Lung microvascular endothelial cell (primary cell): ENCODE measurements around the gene KLHL24. TPM values are rescaled to one million over a fixed set of nuclear protein-coding genes. Genes with fewer than 3 reads are reported as not detected.
"Not testable (repeated sequence)": the region's sequence is repeated elsewhere in the genome, so short reads cannot be mapped to it uniquely, and the experiment has no call there.

Experiments used
- DNase-seq, 2 donors: peaks; one replicate each; pipeline versions ENCODE4 v3.0.0 to v3.0.0-alpha.2; 2010; ENCODE audit warnings: low read depth in 2 of 2
- total RNA-seq: library from RNA; depleted of rRNA; stranded (reverse); fragments of >200 nt; gene quantifications from 2 replicates; pipeline ENCODE4 v1.2.1, GENCODE V29; 2014

KLHL24 gene
- total RNA-seq, 1 donor from 2014 or later: 83.3 TPM

- no peak for DNase-seq
Observed at GRCh38 chr3:183697123-183697609, 61.7 kb downstream of the KLHL24 start.

GRCh38 chr3:183697610-183698317 lies 62.3 kb downstream of the KLHL24 start, which contains the start of gene YEATS2:
TSS of gene YEATS2 (plus strand) at chr3:183697797. CDS start at chr3:183715163, 17,366 bp downstream.
- peak; percentile 67 to 78 for DNase-seq

- DNase-seq: peak; percentile 34 to 46
Observed at GRCh38 chr3:183698318-183698751, 62.9 kb downstream of the KLHL24 start.

- peak; percentile 15 to 45 for DNase-seq
Observed at GRCh38 chr3:183698756-183699155, 63.3 kb downstream of the KLHL24 start.

GRCh38 chr3:183699238-183699947 lies 64.0 kb downstream of the KLHL24 start:
- no peak for DNase-seq

GRCh38 chr3:183701744-183702143 lies 66.3 kb downstream of the KLHL24 start:
- no peak for DNase-seq

GRCh38 chr3:183703892-183704291 lies 68.5 kb downstream of the KLHL24 start:
- not testable (repeated sequence) for DNase-seq

GRCh38 chr3:183710231-183710630 lies 74.8 kb downstream of the KLHL24 start:
- no peak for DNase-seq

- DNase-seq: no peak
Observed at GRCh38 chr3:183711516-183711915, 76.1 kb downstream of the KLHL24 start.

GRCh38 chr3:183714622-183715021 lies 79.2 kb downstream of the KLHL24 start:
- no peak for DNase-seq

- no peak for DNase-seq
Observed at GRCh38 chr3:183718012-183718411, 82.6 kb downstream of the KLHL24 start.

GRCh38 chr3:183725387-183725786 lies 90.0 kb downstream of the KLHL24 start:
- DNase-seq: peak in 1 of 2 donors; percentile 4

GRCh38 chr3:183728204-183728603 lies 92.8 kb downstream of the KLHL24 start:
- no peak for DNase-seq

GRCh38 chr3:183730361-183730760 lies 94.9 kb downstream of the KLHL24 start:
- DNase-seq: no peak

GRCh38 chr3:183731611-183732010 lies 96.2 kb downstream of the KLHL24 start:
- DNase-seq: no peak

GRCh38 chr3:183733553-183733952 lies 98.1 kb downstream of the KLHL24 start:
- peak in 1 of 2 donors; percentile 7 for DNase-seq

Other genes starting within 250 kb of the KLHL24 start
- 0.20 and 0.22 TPM in 2 replicates for gene MCF2L2, start 207.0 kb upstream of the KLHL24 start, total RNA-seq
- under 0.01 and 2.2 TPM in 2 replicates for gene KLHL6, start 79.9 kb upstream of the KLHL24 start, total RNA-seq
- gene YEATS2, start 62.2 kb downstream of the KLHL24 start, total RNA-seq: 23.8 and 32.1 TPM in 2 replicates
- gene MAP6D1, start 190.0 kb downstream of the KLHL24 start, total RNA-seq: 0.60 and 1.7 TPM in 2 replicates
- 27.6 and 30.5 TPM in 2 replicates for gene PARL, start 249.3 kb downstream of the KLHL24 start, total RNA-seq